Activated naive CD4-positive, alpha-beta T cell treated with anti-CD3 and anti-CD28 coated beads for 36 hours (primary cell): ENCODE measurements around the gene SIN3A. TPM values are rescaled to one million over a fixed set of nuclear protein-coding genes. Genes with fewer than 3 reads are reported as not detected.
"Not testable (repeated sequence)": the region's sequence is repeated elsewhere in the genome, so short reads cannot be mapped to it uniquely, and the experiment has no call there.

Source experiments
- CTCF ChIA-PET: fragments of 350-600 bp; sonication (Branson Sonifier 250); formaldehyde crosslinking; loops from one replicate; lab custom pipeline; 2021; ENCODE audit warnings: antibody characterized with exemption; lab: Charles Lee
- DNase-seq: peaks from one replicate; pipeline ENCODE4 v3.0.0-alpha.2; 2020
- H3K27ac Mint-ChIP-seq: one replicate; pipeline ENCODE4 v1.8.0; 2021; ENCODE audit warnings: mild to moderate bottlenecking, mixed read lengths
- H3K27me3 Mint-ChIP-seq: one replicate; pipeline ENCODE4 v1.8.0; 2021; ENCODE audit warnings: low read depth, mixed read lengths
- H3K36me3 Mint-ChIP-seq: one replicate; pipeline ENCODE4 v1.8.0; 2021; ENCODE audit warnings: low read depth, mixed read lengths
- H3K4me1 Mint-ChIP-seq: one replicate; pipeline ENCODE4 v1.8.0; 2021; ENCODE audit warnings: low read depth, mixed read lengths
- H3K4me3 Mint-ChIP-seq: one replicate; pipeline ENCODE4 v1.8.0; 2021; ENCODE audit warnings: mild to moderate bottlenecking, moderate library complexity, mixed read lengths
- H3K9me3 Mint-ChIP-seq: one replicate; pipeline ENCODE4 v1.8.0; 2021; ENCODE audit warnings: mixed read lengths
- intact Hi-C: fragments of 100-400 bp; cut with micrococcal nuclease; formaldehyde crosslinking; loops from one replicate; pipeline ENCODE4 v1.15.1; 2023
- total RNA-seq, 2 experiments: library from RNA; stranded (reverse); gene quantifications; one replicate each; pipeline ENCODE4 v1.2.3, GENCODE V29; 2021

SIN3A gene
- total RNA-seq, 2 experiments from 2014 or later, result 83.6 to 84.7 TPM

- DNase-seq, intact Hi-C loops, H3K27me3 Mint-ChIP-seq, H3K4me3 Mint-ChIP-seq, H3K36me3 Mint-ChIP-seq, H3K9me3 Mint-ChIP-seq: not testable (repeated sequence)
- Mint-ChIP-seq H3K4me1 (peaks cover 63% of the 10 kb centered on the region), H3K27ac (peak overlapping the region; percentile 27)
- CTCF ChIA-PET, result interaction anchor here (0.6 kb wide), 1 partner anchor 21 kb away, joined by 4 read pairs; no protein-coding TSS in a partner anchor
These were observed 3.3 kb downstream of the SIN3A start for GRCh38 chr15:75448171-75448570.

DNA sequence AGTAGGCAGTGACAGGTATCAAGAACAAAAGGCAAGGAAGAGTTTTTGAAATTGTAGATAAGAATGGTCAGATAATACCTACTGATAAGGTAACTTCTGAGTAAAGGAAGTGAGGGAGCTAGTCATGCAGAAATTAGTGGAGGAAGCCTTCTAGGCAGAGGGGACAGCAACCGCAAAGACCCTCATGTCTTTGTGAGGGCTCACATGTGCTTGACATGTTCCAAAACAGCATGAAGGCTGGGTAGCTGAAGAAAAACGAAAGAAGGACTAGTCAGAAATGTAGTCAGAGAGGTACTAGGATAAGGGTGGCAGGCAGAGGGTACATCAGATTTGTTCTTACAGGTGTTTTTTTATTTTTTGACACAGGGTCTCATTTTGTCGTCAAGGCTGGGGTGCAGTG lies 5.3 kb downstream of the SIN3A start:
- intact Hi-C loops, result loop anchor here (2.0 kb wide), 1 partner anchor 39 kb away; no protein-coding TSS in a partner anchor
- peaks cover 70% of the 10 kb centered on the region for H3K4me1 Mint-ChIP-seq
- peak; percentile 18 for DNase-seq
- CTCF ChIA-PET, result interaction anchor here (0.8 to 2.6 kb wide), 3 partner anchors 10 to 80 kb away, joined by 3 to 12 read pairs (median 3); partner anchors contain the start of gene MAN2C1
- H3K4me3 Mint-ChIP-seq, result no peak overlapping the region
- H3K36me3 Mint-ChIP-seq, result peaks cover 14% of the 10 kb centered on the region
- H3K9me3 Mint-ChIP-seq, result no peaks in the 10 kb centered on the region
- H3K27ac Mint-ChIP-seq, result peak overlapping the region; percentile 74
- no peaks in the 10 kb centered on the region for H3K27me3 Mint-ChIP-seq

- H3K4me1 Mint-ChIP-seq, result peaks cover 69% of the 10 kb centered on the region
- H3K36me3 Mint-ChIP-seq, result peaks cover 14% of the 10 kb centered on the region
- CTCF ChIA-PET, result interaction anchor here (0.6 to 2.6 kb wide), 2 partner anchors 48 to 77 kb away, joined by 3 to 12 read pairs; partner anchors contain the start of gene MAN2C1
- H3K9me3 Mint-ChIP-seq, H3K27me3 Mint-ChIP-seq, intact Hi-C loops, DNase-seq, H3K4me3 Mint-ChIP-seq: not testable (repeated sequence)
- peak overlapping the region; percentile 74 for H3K27ac Mint-ChIP-seq
These were observed 6.2 kb downstream of the SIN3A start for GRCh38 chr15:75445324-75445723.

DNA sequence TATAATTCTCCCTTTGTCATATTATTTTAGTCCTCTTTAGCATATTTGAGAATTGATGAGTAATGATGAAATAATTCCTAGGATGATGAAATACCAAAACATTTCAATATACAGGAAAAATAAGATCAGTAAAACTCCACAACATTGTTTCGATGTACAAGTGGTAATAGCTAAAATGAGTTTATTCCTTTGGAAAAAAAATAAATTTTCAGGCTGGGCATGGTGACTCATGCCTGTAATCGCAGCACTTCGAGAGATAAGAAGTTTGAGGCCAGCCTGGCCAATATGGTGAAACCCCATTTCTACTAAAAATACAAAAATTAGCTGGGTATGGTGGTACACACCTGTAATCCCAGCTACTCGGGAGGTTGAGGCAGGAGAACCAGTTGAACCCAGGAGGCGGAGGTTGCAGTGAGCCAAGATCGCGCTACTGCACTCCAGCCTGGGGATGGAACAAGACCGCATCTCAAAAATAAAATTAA lies 7.5 kb downstream of the SIN3A start:
- not testable (repeated sequence) for H3K27me3 Mint-ChIP-seq
- peak overlapping the region; percentile 83 for H3K27ac Mint-ChIP-seq
- peaks cover 14% of the 10 kb centered on the region for H3K36me3 Mint-ChIP-seq

DNA sequence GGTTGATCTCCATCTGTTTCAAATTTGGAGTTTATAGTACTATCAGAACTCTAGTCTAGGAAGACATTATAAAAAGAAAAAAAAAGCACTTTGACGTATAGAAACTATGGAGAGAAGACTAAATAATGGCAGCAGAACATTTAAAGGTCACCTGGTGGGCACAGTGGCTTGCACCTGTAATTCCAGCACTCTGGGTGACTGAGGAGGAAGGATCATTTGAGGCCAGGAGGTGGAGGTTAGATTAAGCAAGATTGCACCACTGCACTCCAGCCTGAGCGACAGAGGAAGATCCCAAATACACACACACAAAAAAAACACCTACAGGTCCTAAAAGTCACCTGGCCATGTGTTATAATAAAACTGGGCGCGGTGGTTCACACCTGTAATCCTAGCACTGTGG lies 13.8 kb downstream of the SIN3A start:
- intact Hi-C loops, result no loop called here
- Mint-ChIP-seq H3K27me3 (no peaks in the 10 kb centered on the region), H3K9me3 (no peaks in the 10 kb centered on the region), H3K27ac (peak overlapping the region; percentile 53), H3K4me1 (peaks cover 49% of the 10 kb centered on the region), H3K36me3 (peaks cover 26% of the 10 kb centered on the region), H3K4me3 (no peak overlapping the region)
- CTCF ChIA-PET, result interaction anchor here (0.9 to 1.5 kb wide), 2 partner anchors 16 to 30 kb away, joined by 3 to 6 read pairs; no protein-coding TSS in a partner anchor
- DNase-seq, result no peak

More for the DNA sequence above, 7.5 kb downstream of the SIN3A start:
- H3K4me1 Mint-ChIP-seq, result peaks cover 60% of the 10 kb centered on the region
- H3K9me3 Mint-ChIP-seq, H3K4me3 Mint-ChIP-seq, CTCF ChIA-PET, intact Hi-C loops, DNase-seq: not testable (repeated sequence)

DNA sequence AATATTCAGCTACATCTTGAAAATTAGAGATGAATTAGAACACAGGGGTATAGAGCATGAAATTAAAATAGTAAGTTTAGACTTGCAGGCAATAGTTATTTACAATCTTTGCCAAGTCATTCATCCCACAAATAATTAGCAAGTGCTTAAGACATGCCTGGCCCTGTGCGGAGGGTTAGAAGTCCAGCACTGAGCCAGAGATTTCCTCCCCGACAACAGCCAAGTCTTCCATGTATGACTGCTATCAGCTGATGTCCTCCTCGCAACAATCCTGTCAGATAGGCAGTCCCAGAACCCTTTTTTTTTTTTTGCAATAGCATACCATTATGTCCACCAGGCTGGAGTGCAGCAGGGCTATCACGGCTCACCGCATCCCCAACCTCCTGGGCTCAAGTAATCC lies 14.6 kb downstream of the SIN3A start:
- H3K4me3 Mint-ChIP-seq, result no peak overlapping the region
- CTCF ChIA-PET, result interaction anchor here (0.5 to 1.5 kb wide), 5 partner anchors 9 to 1504 kb away, joined by 3 to 6 read pairs (median 4); no protein-coding TSS in a partner anchor
- no peaks in the 10 kb centered on the region for H3K27me3 Mint-ChIP-seq
- peaks cover 26% of the 10 kb centered on the region for H3K36me3 Mint-ChIP-seq
- H3K9me3 Mint-ChIP-seq, result no peaks in the 10 kb centered on the region
- no peak for DNase-seq
- intact Hi-C loops, result no loop called here
- H3K4me1 Mint-ChIP-seq, result peaks cover 55% of the 10 kb centered on the region
- no peak overlapping the region for H3K27ac Mint-ChIP-seq

DNA sequence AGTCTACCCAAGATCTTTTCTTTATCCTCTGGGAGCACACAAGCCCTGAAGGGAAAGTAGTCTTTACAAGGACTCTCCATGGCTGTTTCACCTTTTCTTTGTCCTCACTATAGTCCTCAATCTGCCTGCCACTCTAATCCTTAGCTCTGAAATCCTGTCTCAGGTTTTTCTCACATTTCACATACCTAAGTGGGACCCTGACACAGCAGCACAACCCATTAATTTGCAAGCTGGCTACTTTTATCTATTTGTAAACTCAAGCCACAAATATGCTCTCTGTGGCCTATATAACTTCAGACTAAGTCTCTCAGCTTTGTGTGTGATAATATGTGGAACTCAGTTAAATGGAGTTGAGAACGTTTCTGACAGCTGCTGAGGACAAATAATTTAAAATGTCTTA lies 19.8 kb downstream of the SIN3A start:
- no peaks in the 10 kb centered on the region for H3K27me3 Mint-ChIP-seq
- H3K4me1 Mint-ChIP-seq, result peaks cover 46% of the 10 kb centered on the region
- CTCF ChIA-PET, result interaction anchor here (0.8 kb wide), 1 partner anchor 26 kb away, joined by 3 read pairs; no protein-coding TSS in a partner anchor
- no peak overlapping the region for H3K4me3 Mint-ChIP-seq
- peak overlapping the region; percentile 36 for H3K27ac Mint-ChIP-seq
- DNase-seq, result no peak
- H3K9me3 Mint-ChIP-seq, result no peaks in the 10 kb centered on the region
- intact Hi-C loops, result no loop called here
- H3K36me3 Mint-ChIP-seq, result peaks cover 33% of the 10 kb centered on the region

DNA sequence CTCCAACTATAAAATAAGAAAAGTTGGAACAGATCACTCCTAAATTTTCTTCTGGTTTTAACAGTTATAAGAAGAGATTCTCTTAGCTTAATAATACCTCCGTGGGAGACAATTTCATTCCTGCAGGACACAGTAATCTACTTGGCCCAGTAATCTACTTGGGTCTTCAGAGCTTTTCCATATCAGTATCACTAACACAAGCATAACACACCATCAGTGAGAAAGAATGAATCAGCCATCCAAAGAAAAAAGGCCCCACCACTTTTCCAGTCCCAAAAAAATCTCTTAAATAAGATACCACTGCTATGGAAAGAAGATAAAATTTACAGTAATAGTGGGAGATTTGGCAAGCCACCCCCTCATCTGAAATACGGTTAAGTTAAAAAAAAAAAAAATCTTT lies 20.2 kb downstream of the SIN3A start:
- intact Hi-C loops, result no loop called here
- Mint-ChIP-seq H3K27ac (peak overlapping the region; percentile 36), H3K36me3 (peaks cover 30% of the 10 kb centered on the region), H3K9me3 (no peaks in the 10 kb centered on the region), H3K4me1 (peaks cover 46% of the 10 kb centered on the region), H3K4me3 (no peak overlapping the region), H3K27me3 (no peaks in the 10 kb centered on the region)
- DNase-seq, result no peak
- CTCF ChIA-PET, result interaction anchor here (0.8 kb wide), 1 partner anchor 26 kb away, joined by 3 read pairs; no protein-coding TSS in a partner anchor

GRCh38 chr15:75430259-75430658 lies 21.2 kb downstream of the SIN3A start:
- Mint-ChIP-seq H3K36me3 (peaks cover 27% of the 10 kb centered on the region), H3K9me3 (no peaks in the 10 kb centered on the region), H3K4me1 (peaks cover 45% of the 10 kb centered on the region), H3K4me3 (no peak overlapping the region), H3K27ac (no peak overlapping the region), H3K27me3 (no peaks in the 10 kb centered on the region)
- no peak for DNase-seq
- intact Hi-C loops, result no loop called here
- CTCF ChIA-PET, result no interaction called here

- CTCF ChIA-PET, result no interaction called here
- Mint-ChIP-seq H3K27me3 (no peaks in the 10 kb centered on the region), H3K4me1 (peaks cover 36% of the 10 kb centered on the region)
These were observed 23.3 kb downstream of the SIN3A start for GRCh38 chr15:75428152-75428551.

GRCh38 chr15:75425966-75426500 lies 25.5 kb downstream of the SIN3A start:
- Mint-ChIP-seq H3K36me3 (peaks cover 30% of the 10 kb centered on the region), H3K4me3 (no peak overlapping the region), H3K27me3 (no peaks in the 10 kb centered on the region), H3K27ac (no peak overlapping the region), H3K9me3 (no peaks in the 10 kb centered on the region), H3K4me1 (peaks cover 19% of the 10 kb centered on the region)
- intact Hi-C loops, result no loop called here
- DNase-seq, result no peak
- CTCF ChIA-PET, result interaction anchor here (1.0 kb wide), 1 partner anchor 58 kb away, joined by 3 read pairs; the partner anchor contains the start of gene MAN2C1

More at GRCh38 chr15:75428152-75428551, 23.3 kb downstream of the SIN3A start:
- Mint-ChIP-seq H3K27ac (no peak overlapping the region), H3K36me3 (peaks cover 23% of the 10 kb centered on the region), H3K4me3 (no peak overlapping the region), H3K9me3 (no peaks in the 10 kb centered on the region)
- intact Hi-C loops, result no loop called here
- DNase-seq, result no peak

- H3K27me3 Mint-ChIP-seq, result no peaks in the 10 kb centered on the region
- H3K36me3 Mint-ChIP-seq, result peaks cover 18% of the 10 kb centered on the region
- H3K4me3 Mint-ChIP-seq, result no peak overlapping the region
- H3K4me1 Mint-ChIP-seq, result peaks cover 9% of the 10 kb centered on the region
- no peak for DNase-seq
- CTCF ChIA-PET, result no interaction called here
- H3K9me3 Mint-ChIP-seq, result no peaks in the 10 kb centered on the region
- intact Hi-C loops, result no loop called here
- H3K27ac Mint-ChIP-seq, result no peak overlapping the region
These were observed 28.9 kb downstream of the SIN3A start for GRCh38 chr15:75422554-75422953.

DNA sequence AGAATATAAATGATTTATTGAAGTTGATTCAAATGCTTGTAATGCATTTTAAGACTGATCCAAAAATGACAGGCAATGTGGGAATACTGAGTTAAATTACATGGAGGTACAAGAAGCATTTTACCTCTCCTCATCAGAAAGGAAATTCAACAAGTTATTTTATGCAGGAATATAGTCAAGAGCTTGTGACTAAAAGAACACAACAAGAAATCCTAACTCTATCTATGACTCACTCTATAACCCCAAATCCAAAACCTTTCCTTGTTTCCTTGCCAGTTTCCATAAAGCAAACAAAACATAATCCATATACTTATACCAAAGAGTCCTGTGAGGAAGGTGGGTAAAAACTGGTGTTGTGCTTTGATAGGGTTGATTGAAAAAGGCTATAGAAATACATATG lies 30.8 kb downstream of the SIN3A start:
- intact Hi-C loops, result no loop called here
- no peak for DNase-seq
- CTCF ChIA-PET, result no interaction called here
- H3K9me3 Mint-ChIP-seq, result no peaks in the 10 kb centered on the region
- peaks cover 17% of the 10 kb centered on the region for H3K4me1 Mint-ChIP-seq
- peaks cover 20% of the 10 kb centered on the region for H3K36me3 Mint-ChIP-seq
- no peak overlapping the region for H3K4me3 Mint-ChIP-seq
- H3K27ac Mint-ChIP-seq, result no peak overlapping the region
- H3K27me3 Mint-ChIP-seq, result no peaks in the 10 kb centered on the region
